ENCODE measurements around the gene GPR3.
A peak's percentile ranks its signal among the peaks of the same experiment; 100 is the strongest.

The GPR3 gene

DNA sequence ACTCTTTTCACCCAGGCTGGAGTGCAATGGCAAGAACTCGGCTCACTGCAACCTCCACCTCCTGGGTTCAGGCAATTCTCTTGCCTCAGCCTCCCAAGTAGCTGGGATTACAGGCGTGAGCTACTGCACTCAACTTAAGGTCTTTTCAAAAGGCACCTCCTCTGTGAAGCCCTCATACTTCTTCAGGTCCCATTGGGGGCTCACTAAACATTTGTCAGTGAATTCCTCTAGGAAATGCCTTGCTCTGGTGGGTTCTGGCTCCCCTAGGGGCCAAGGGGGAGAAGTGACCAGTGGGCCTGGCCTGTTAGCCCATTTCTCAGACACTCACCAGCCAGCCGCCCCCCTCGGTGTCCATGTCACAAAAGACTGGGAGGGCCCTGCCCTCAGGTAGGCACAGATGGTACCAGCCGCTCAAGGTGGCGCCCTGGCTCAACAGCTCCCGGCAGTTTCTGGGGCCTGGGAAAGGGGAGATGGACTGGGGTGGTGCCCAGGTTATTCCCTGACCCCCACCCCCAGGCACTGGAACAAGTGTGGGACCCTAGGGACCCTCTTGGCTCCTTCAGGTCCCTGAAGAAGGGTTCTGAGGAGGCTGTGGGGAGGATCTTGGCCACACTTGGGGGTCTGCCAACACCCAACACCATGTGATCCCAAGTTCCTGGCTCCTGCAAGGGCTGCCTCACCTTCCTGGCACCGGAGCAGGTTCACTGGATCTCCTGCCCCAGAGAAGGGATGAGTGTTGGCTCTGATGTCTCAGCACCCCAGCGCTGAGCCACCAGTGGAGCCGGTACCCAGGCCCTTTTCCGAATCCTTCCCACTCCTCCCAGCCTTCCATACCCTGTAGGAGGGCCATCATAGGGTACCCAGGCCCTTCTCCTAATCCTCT lies 19.4 kb upstream of the GPR3 start:
- no peak for DNase-seq (ENCODE audit: low read depth in 2 of 2)
- TF ChIP-seq, protein P1, sequence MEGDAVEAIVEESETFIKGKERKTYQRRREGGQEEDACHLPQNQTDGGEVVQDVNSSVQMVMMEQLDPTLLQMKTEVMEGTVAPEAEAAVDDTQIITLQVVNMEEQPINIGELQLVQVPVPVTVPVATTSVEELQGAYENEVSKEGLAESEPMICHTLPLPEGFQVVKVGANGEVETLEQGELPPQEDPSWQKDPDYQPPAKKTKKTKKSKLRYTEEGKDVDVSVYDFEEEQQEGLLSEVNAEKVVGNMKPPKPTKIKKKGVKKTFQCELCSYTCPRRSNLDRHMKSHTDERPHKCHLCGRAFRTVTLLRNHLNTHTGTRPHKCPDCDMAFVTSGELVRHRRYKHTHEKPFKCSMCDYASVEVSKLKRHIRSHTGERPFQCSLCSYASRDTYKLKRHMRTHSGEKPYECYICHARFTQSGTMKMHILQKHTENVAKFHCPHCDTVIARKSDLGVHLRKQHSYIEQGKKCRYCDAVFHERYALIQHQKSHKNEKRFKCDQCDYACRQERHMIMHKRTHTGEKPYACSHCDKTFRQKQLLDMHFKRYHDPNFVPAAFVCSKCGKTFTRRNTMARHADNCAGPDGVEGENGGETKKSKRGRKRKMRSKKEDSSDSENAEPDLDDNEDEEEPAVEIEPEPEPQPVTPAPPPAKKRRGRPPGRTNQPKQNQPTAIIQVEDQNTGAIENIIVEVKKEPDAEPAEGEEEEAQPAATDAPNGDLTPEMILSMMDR (IDR thresholded peaks at IDR 0.05; ENCODE audit: low read depth, low read length) = peak; percentile 36
- H3K4me3 ChIP-seq (replicated peaks in 1 of 2; ENCODE audit: low read depth in 2 of 2, low read length in 2 of 2) = no peak overlapping the region

DNA sequence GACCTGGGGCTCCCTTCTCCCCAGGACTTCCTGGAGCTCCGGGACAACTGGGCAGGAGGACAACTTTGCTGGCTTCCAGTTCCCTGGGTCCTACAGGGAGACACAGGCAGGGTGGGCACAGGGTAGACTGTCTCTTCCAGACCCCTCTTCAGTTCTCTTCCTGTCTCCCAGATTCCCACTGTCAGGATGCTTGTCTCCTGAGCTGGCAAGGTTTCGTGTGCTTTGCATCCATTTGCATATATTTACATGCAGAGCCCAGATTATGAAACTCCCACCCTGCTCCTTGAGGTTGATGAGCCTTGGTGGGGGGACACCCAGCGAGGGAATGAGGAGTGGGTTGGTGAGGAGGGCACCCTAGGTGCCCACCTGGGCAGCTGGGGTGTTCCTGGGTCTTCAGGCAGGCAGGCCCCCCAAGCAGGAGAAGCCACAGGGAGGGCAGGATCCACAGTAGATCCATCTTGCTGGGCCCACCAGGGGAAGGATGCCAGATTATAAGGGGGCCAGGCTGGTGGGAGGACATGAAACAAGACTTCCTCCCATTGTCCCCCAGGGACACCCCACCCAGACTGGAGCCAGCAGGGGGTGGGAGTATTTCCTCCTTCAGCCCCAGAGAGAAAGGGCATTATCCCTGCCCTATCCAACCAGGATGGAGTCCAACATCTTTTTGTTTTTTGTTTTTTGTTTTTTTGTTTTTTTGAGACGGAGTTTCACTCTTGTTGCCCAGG lies 17.9 kb upstream of the GPR3 start, which contains the start of gene FCN3:
FCN3 (minus strand) TSS at position 463 of the 725 bp plus-strand sequence; CDS start at position 457, 6 bp downstream.
- DNase-seq (ENCODE audit: low read depth in 2 of 2) = no peak
- H3K4me3 ChIP-seq (replicated peaks in 1 of 2; ENCODE audit: low read depth in 2 of 2, low read length in 2 of 2) = no peak within 1 kb of the TSS
- TF ChIP-seq, protein P1 (IDR thresholded peaks at IDR 0.05; ENCODE audit: low read depth, low read length) = no peak

DNA sequence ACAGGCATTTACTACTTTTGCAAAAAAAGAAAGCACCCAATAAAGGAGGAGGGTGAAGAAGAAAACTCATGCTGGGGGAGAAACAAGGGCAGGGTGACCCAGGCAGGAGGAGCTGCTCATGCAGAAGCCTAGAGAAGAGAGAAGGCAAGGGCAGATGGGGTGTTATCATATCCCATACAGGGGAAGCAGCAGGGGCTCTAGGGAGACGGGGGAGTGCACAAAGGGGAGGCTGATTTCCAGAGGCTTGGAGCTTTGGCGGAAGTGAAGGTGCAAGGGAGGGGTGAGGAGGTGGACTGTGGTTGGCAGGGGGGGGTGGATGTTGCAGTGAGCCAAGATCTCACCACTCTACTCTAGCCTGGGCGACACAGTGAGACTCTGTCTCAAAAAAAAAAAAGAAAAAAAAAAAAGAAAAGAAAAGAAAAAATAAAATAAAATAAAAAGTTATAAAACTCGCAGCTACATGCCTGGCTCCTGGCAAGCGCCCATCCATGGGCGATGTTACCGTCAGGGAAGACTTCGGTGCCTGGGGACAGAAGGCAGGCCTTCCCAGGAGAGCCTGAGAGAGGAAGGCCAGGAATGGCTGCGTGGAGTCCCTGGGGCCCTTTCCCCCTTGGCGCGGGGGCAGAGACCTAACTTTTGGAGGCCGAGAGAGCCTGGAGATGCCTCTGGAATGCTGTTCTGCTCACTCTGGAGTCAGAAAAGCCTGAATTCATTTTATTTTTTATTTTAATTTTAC lies 14.5 kb upstream of the GPR3 start:
- no peak overlapping the region for H3K4me3 ChIP-seq (replicated peaks in 1 of 2; ENCODE audit: low read depth in 2 of 2, low read length in 2 of 2)
- TF ChIP-seq, protein P1 (IDR thresholded peaks at IDR 0.05; ENCODE audit: low read depth, low read length) = no peak
- DNase-seq (ENCODE audit: low read depth in 2 of 2) = no peak

DNA sequence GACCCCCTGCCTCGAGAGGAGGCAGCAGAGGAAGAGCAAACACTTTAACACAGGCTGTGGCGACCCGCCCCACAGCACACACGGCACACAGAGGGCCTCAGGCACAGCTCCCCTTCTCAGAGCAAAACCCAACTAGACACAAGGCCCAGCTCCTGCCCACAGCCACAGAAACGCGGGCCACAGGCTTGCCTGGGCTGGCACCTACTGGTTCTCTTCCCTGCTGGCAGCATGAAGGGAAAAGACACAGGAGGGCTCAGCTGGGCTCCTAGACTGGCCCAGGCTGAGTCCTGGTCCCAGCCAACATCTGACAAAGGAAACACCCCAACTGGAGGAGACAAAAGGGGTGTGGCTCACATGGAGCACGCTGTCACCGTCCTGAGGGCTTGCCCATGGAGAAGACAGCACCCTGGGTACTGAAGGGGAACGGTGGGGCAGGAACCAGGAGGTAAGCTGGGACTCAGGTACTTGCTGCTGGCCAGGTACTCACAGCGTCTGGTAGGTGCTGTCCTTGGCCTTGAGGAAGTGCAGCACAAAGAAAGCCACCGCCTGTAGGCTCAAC lies 12.8 kb upstream of the GPR3 start:
- H3K4me3 ChIP-seq (replicated peaks in 1 of 2; ENCODE audit: low read depth in 2 of 2, low read length in 2 of 2) = no peak overlapping the region
- TF ChIP-seq, protein P1 (IDR thresholded peaks at IDR 0.05; ENCODE audit: low read depth, low read length) = no peak
- no peak for DNase-seq (ENCODE audit: low read depth in 2 of 2)

DNA sequence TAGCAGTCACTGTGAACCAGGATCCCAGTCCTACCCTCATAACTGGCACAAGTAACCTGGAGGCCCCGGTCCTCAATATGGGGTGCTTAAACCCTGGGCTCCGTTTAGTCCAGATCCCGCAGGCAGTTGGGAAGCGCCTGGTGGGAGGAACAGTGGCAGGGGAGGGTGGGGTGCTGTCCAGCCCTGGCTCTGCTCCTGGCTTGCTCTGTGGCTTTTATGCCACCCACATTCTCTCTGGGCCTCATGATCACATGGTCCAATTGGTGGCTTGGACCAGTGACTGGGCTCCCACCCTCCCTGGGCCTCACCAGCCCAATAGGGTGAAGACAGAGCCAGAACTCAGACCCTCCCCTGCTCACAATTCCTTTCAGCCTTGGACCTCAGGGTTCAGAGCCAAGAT lies 12.2 kb upstream of the GPR3 start:
- no peak for DNase-seq (ENCODE audit: low read depth in 2 of 2)
- H3K4me3 ChIP-seq (replicated peaks in 1 of 2; ENCODE audit: low read depth in 2 of 2, low read length in 2 of 2) = no peak overlapping the region
- TF ChIP-seq, protein P1 (IDR thresholded peaks at IDR 0.05; ENCODE audit: low read depth, low read length) = no peak
